ENCODE measurements around the gene XAGE3.
"Not testable (repeated sequence)": the region's sequence is repeated elsewhere in the genome, so short reads cannot be mapped to it uniquely, and the experiment has no call there.

The XAGE3 gene

DNA sequence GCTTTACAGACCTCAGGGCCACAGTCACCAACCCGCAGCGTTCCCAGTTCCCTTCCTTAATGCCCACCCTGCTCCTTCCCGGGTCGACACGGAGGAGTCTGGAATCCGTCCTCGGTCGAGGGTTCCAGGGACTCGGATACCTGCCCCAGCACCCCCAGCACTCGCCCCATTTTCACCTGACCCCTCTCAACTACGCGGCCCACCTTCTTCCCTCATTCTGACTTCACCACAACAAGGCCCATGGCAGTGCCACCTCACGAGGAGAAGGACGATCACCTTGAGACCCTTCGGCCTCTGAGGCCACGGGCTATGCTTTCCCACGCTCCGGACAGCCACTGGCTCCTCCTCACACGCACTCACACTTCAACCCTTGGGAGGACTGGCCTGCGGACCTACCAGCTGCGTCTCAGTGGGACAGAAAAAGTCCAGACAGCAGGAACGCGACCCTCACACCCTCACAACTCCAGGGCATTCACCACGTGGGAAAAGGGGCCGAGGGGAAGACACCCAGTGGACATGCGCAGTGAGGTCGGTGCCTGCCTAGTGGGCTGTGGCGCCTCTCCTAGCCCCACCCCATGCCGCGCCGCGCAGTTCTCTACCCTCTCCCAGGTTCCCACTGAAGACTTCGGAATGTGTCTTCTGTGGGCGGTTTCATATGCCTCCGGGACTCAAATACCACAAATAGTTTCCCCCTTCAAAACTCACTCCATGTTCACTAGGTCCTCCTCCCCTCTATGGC, at the start of gene XAGE3:
XAGE3 (minus strand) TSS at position 474 of the 739 bp plus-strand sequence. CDS start 950 bp downstream, outside the sequence.
- no peak for DNase-seq (ENCODE audit: low read depth)

GRCh38 chrX:52914704-52915103, 46.8 kb upstream of the XAGE3 start:
- not testable (repeated sequence) for DNase-seq (ENCODE audit: low read depth)

DNA sequence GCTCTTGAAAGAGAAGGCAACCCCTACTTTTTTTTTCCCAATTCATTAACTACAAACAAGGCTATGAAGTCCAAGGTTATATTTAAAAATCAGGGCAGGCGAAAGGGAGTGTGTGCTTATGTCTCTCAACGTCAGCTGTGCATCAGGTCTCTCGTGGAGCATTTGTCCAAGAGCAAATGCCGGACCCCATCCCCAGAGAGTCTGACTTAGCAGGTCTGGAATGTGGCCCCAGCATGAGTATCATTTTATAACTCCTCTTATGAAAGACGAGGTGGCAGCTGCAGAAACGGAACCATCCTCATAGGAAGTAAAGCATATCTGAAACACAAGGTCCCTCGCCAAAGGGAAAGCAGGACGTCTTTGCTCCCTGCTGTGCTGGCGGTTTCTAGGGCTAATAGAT, 45.8 kb upstream of the XAGE3 start:
- not testable (repeated sequence) for DNase-seq (ENCODE audit: low read depth)

GRCh38 chrX:52909313-52909969, 41.6 kb upstream of the XAGE3 start:
- not testable (repeated sequence) for DNase-seq (ENCODE audit: low read depth)

DNA sequence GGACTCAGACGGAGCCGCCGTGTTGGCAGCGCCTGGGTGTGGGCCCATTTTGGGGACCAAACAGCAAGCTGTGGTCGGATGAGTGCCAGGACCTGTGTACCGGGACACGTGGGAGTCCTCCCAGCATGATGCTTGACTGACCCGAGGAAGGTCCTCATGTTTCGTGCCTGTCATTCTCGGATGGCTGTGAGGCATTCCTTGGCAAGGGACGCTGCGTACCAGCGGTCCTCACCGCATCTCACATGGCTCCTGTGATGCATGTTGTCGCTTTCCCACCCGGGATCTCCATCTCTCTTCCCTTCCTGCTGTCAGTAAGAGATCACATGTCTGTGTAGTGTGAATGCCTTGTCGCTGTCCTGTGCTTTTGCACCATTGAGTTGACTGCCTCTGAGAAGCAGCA, 40.0 kb upstream of the XAGE3 start:
- DNase-seq (ENCODE audit: low read depth) = not testable (repeated sequence)

GRCh38 chrX:52907137-52907536, 39.3 kb upstream of the XAGE3 start:
- DNase-seq (ENCODE audit: low read depth) = not testable (repeated sequence)

GRCh38 chrX:52906072-52906471, 38.2 kb upstream of the XAGE3 start:
- DNase-seq (ENCODE audit: low read depth) = not testable (repeated sequence)

DNA sequence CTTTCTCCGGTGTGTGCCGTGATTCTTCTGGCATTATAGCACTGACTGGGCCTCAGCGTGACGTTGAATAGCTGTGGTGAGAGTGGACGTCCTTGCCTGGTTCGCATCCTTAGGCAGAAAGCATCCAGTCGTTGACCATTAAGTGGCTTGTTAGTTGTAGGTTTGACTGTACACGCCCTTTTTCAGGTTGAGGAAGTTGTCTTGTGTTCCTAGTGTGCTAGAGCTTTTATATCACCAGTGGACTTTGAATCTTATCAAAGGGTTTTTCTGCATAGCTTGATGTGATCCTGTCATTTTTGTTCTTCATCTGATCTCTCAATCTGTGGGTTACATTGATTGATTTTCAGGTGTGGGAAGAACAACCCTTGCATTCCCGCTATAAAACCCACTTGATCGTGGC, 37.6 kb upstream of the XAGE3 start:
- DNase-seq (ENCODE audit: low read depth) = not testable (repeated sequence)

GRCh38 chrX:52896855-52897709, 29.2 kb upstream of the XAGE3 start, which contains the start of gene FAM156B:
FAM156B (plus strand) TSS chrX:52897330; CDS start chrX:52907226, 9,896 bp downstream.
- not testable (repeated sequence) for DNase-seq (ENCODE audit: low read depth)

DNA sequence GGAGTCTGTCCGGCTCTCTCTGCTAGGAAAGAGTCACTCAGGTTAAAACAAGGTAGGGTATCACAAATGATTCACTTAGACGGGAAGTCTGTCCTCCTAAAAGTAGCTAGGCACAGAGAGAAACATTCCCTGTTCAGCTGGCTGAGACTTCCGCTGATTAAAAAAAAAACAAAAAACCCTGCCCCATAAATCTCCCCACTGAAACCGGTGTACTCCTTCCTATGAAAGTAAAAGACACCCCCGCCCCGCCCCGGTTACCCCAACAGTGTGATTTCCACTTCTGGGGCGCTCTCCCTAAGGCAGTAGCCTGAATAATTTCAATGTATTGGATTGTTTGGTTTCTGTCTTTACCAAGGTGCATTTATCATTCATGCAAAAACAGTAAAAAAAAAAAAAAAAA, 28.6 kb upstream of the XAGE3 start:
- not testable (repeated sequence) for DNase-seq (ENCODE audit: low read depth)

DNA sequence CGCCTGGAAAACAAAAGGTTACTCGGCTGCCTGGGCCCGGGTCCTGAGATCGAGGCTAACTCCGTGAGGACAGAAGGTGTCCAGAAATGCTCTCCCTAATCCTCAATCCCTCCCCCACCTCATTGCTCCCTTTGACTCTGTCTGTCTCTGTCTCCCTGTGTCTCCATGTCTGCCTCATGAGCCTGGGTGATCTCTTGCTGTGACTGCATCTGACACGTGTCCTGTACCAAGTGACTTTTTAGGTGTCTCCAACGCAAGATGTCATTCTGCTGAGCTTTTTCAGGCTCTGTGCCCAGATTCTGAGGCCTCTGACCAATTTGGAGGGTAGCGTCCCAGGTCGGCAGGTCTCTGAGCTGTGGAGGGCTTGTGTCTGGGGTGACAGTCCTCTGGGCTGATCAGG, 20.2 kb upstream of the XAGE3 start:
- DNase-seq (ENCODE audit: low read depth) = not testable (repeated sequence)

DNA sequence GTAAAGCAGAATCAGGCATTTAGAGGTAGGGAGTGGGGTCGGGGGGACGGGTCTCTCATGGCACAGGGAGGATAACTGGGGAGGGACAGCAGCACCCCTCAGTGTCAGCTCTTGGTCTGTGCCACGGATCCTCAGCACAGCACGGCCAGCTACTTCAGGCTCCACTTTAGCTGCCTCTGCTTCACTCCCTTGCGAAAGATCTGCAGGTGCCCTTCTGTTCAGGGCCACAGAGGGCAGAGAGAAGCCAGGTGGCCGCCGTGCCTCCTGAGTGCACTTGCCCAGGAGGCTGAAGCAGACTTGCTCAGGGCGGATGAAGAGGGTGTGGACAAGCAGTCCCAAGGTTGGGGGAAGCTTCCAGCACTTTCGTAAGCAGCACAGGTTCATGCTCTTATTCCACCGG, 19.6 kb upstream of the XAGE3 start:
- not testable (repeated sequence) for DNase-seq (ENCODE audit: low read depth)

DNA sequence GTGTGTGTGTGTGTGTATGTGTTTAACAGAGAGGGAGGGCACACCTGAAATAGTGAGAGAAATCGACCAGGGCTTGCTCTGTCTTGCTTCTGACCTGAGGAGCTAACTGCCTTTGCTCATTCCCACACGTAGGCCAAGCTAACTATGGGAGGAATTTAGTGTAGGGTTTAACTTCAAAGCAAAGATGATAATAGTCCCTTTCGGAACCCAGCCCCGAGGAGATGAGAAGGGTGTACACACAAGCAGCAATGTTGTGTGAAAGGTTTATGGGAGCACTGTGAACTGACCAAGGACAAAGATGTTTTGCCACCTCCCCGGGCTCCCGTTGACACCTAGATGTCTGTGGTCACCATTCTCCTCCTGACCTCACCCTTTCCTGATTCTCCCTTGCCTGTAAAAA, 8.5 kb upstream of the XAGE3 start:
- not testable (repeated sequence) for DNase-seq (ENCODE audit: low read depth)

DNA sequence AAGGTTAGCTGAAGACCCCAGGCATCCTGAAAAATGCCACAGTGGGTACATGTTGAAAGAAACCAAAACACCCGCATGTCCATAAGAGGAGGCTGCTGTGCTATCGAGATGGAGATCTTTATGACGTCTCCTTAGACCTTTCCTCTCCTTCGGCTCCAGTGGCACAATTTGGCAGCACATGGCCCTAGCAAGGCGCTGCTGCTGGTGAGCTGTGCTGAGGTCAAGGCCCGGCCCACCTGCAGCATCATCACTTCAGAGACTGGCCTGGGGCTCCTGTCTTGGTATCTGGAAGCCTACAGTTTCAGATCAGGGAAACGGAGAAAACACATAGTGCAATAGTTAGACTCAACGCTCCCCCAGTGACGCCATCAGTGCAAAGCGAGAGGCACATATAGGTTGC, 7.6 kb upstream of the XAGE3 start:
- DNase-seq (ENCODE audit: low read depth) = not testable (repeated sequence)

GRCh38 chrX:52874661-52875060, 6.8 kb upstream of the XAGE3 start:
- no peak for DNase-seq (ENCODE audit: low read depth)

- DNase-seq (ENCODE audit: low read depth) = not testable (repeated sequence)
These were observed 5.9 kb upstream of the XAGE3 start for GRCh38 chrX:52873825-52874224.

DNA sequence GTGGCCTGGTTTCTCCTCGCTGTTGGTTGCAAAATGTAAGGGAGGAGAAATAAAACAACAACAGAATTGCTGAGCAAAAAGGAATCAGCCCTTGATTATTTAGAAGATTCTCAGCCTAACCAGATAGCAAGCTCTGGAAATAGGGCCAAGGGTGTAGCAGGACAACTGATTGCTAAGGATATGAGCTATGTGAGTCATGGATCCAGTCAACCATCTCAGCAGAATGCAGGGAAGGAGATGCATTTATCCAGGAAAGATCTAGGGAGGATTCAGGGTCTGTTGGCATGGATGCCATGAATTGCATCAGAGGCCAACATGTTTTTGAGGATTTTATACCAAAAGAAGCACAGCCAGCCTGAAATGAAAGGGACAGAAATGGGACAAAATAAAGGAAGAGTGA, 2.2 kb upstream of the XAGE3 start:
- DNase-seq (ENCODE audit: low read depth) = no peak

GRCh38 chrX:52865343-52865998, 2.4 kb downstream of the XAGE3 start:
- no peak for DNase-seq (ENCODE audit: low read depth)

DNA sequence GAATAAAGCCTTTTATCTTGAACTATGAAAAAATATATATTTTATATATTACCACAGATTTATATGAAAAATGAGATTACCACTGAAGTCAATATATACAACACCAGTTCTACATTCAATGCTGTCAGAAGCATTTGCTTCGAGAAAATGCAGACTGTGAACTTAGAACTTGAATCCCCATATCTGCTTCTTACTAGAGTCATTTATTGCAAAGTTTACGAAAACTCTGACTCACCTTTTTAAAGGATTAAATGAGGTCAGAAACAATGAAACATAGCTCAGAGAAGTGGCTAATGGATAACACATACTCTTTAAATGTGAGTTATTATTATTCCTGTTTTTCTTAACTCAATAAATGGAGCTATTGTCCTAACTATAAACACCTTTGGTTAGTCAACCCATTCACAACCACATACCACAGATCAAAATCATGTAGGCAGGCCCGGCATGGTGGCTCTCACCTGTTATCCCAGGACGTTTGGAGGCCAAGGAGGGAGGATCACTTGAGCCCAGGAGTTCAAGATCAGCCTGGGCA, 10.8 kb downstream of the XAGE3 start:
- DNase-seq (ENCODE audit: low read depth) = not testable (repeated sequence)

DNA sequence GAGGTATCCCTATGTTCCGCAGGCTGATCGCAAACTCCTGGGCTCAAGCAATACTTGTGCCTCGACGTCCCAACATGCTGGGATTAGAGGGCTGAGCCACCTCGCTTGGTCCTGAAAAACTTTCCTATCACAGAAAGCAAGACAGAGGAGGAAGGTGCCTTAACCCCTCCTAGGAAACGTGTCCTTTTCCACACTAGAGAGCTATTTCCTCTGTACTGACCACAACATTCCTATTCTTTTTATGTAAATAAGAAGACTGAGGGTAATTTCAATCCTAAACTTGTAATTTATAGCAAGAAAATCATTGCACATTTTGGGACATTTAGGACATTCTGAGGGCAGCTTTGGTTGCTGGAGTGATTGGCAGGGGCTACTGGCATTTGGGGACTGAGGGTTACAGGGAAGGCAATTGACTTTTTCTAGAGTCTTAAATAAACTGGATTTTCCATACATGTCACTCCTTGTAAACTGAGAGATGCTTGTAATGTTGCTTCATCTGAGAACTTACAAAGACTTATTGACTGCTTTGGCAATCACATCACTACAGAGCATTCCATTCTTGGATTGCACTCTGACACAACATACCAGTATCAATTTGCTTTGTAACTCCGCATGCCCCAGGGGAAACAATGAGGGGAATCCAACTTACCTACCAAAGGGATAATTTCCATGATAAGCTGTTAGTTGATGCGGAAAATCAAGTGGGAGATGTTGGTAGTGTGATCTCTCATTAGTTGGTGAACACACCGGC, 15.6 kb downstream of the XAGE3 start:
- DNase-seq (ENCODE audit: low read depth) = peak; percentile 20

GRCh38 chrX:52843619-52844018, 24.3 kb downstream of the XAGE3 start:
- DNase-seq (ENCODE audit: low read depth) = not testable (repeated sequence)

All from HS-27A (cell line).